SW 1271 (cell line): ENCODE data around the gene SMG9.
A peak's percentile ranks its signal among the peaks of the same experiment; 100 is the strongest.
"Not testable (repeated sequence)": the region's sequence is repeated elsewhere in the genome, so short reads cannot be mapped to it uniquely, and the experiment has no call there.

Experiments
- DNase-seq, 2 experiments: peaks; one replicate each; lab custom pipeline; 2025; lab: John Stamatoyannopoulos, UW

SMG9 gene

DNA sequence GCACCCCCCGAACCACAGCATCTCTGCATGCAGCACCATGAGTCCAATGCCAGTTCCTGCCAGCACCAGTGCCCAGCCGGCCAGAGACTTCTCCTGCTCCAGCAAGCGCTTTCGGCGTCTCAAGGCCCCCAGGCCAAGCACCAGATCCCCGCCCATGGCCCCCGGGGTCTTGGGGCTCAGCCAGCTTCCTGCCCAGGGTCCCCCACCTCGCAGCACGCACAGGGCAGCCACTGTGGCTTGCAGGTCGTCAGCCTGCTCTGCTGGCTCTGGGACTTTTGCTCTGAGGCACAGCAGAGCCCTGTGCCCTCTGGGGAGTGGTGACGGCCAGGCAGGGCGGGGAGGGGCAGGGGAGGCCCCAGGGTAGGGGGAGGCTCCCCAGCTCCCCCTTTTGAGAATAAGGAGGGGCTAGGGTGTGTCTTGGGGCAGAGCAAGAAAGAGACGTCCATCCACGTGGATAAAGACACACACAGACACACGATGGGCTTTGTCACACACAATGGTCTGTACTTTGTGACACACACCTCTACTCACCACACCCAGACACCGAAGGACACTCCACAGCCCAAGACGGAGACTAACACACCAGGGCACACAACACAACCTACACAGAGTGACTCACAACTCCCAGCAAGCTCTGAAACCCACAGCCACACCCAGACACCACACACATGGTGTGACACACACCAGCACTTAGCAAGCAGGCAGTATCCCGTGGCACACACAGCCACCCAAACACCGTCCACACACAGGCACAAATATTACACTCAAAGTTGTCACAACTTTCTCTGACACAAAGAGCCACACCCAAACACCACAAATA is 26.2 kb upstream of the SMG9 start, which contains the start of gene KCNN4:
Gene KCNN4, minus strand, starts transcription at position 268 of the 820 bp plus-strand sequence. Its CDS starts 112 bp downstream, at position 156.
- peak in 1 of 2 experiments; percentile 57 for DNase-seq

DNA sequence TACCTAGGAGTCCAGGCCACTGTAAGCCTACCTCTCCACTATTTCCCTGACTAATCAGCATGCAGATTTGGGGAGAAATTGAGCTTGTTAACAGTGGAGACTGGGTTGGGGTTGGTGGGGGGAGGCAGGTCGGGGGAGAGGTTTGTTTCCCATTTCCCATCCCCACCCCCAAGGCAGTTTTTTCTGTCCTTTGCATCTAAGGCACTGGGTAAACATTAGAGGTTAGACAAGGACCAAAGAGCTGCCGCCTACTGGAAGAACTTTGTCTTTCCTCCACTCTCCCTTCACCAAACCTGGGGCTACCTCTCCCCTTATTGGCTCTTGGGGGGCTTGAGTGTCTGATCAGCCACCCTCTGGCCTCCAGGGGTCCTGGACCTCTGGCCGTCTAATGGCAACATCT is 25.1 kb upstream of the SMG9 start:
- no peak for DNase-seq

DNA sequence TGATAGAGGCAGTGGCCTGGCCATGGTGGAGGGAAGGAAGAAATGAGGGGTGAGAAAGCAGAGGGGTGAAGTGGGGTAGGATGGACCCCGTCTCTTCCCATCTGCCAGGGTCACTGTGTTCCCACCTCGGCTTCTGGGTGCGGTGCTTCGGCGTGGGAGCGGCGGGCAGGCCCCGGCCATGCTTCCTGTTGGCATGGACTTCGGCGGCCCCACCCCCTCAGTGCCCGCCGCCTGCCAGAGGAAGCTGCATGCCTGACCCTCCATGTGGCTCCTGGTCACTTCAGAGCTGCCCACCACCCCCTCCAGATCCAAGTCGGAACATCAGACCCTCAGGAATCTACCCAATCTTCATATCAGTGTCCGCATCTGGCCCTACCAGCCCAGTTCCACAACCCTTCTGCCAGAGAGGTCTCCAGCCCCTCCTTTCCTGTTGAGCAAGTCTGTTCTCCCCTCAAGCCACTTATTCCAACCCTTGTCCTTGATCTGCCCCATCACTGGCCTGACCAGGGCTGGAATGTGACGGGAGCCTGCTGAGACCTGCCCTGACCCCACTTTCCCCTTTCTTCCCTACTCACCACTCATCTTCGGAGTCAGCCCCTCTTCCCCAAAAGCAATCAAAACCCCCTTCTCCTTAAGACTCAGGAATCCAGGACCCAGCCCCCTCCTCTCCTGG is 24.5 kb upstream of the SMG9 start:
- no peak for DNase-seq

DNA sequence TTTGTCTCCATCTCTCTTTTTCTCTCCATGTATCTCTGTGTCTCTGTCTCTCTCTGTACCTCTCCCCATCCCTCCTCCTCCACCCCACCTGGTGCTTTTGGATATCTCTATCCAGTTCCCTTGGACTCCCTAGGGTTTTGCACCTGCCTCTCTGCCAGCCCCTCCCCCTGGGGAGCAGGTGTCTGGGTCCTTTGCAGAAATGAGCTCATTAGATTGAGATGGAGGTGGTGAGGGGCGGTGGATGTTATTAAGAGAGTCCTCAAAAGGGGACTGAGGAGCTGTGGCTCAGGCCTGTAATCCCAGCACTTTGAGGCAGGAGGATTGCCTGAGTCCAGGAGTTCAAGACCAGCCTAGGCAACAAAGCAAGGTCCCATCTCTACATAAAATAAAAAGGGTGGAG is 23.9 kb upstream of the SMG9 start:
- DNase-seq = no peak

DNA sequence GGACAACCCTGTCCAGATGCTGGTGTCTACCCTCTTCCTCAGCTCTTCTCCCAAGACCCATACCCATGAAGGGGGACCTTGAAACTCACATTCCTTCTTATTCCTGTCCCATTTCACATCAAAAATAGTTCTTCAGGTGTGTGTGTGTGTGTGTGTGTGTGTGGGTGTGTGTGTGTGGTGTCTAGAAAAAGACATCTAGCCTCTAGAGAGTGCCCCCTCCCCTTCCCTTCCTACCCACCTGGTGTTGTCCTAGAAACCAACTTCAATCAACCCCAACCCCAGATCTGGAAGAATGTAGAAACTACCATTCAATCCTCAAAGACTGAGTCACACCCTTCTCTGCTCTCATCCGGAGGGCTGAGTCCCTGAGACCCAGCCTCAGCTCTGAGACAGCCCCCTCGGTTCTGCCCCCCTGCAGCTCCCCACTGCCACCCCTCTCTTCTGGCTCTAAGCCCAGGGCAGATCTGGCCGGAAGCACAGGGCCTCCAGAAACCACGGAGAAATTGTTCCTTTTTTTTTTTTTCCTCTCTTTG is 22.5 kb upstream of the SMG9 start:
- DNase-seq = peak in 1 of 2 experiments; percentile 16

DNA sequence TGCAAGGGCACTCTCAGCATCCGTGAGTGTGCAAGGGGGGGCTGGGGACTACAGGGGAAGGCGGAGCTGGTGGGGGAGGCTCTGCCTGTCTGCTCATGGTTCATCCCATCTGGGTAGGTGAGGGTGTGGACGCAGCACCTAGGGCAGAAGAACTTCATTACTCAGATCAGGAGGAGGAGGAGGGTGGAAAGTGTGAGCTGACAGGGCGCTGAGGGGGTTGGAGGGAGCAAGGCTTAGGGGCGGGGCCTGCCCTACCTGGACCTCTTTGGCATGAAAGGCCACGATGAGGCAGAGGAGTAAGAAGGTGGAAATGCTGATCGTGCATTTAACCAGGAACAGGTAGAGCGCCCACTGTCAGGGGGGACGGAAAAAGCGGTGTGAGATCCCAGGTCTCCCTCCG is 21.5 kb upstream of the SMG9 start:
- DNase-seq = no peak

DNA sequence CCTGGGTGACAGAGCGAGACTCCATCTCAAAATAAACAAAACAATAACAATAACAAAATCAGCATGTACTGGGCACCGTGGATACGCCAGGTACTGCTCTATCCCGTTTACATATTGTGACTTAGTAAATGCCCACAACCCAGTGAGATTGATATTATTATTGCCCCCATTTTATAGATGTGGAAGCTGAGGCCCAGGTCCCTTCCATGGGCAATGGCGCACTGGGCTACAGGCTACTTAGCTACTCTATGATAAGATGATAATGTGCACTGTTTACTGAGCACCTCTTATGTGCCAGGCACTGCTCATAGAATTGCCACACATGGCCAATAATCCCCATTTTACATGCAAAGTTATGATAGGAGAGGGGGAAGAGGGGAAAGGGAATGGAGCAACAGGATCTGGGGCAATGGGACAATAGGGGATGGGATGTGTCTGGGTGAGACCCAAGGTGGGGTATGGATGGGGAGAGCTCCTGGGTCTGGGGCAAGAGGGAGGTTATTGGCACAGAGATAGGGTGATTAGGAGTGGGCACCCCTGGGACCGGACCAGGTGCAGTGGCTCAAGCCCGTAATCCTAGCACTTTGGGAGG is 20.6 kb upstream of the SMG9 start:
- no peak for DNase-seq

DNA sequence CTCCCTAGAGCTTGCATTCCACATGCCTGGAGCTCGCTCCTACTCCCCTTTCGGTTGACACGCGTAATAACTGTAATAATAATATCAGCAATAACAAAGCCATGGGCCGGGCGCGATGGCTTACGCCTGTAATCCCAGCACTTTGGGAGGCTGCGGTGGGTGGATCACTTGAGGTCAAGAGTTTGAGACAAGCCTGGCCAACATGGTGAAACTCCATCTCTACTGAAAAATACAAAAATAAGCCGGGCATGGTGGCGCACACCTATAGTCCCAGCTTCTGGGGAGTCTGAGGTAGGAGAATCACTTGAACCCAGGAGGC is 20.1 kb upstream of the SMG9 start:
- DNase-seq = not testable (repeated sequence)

DNA sequence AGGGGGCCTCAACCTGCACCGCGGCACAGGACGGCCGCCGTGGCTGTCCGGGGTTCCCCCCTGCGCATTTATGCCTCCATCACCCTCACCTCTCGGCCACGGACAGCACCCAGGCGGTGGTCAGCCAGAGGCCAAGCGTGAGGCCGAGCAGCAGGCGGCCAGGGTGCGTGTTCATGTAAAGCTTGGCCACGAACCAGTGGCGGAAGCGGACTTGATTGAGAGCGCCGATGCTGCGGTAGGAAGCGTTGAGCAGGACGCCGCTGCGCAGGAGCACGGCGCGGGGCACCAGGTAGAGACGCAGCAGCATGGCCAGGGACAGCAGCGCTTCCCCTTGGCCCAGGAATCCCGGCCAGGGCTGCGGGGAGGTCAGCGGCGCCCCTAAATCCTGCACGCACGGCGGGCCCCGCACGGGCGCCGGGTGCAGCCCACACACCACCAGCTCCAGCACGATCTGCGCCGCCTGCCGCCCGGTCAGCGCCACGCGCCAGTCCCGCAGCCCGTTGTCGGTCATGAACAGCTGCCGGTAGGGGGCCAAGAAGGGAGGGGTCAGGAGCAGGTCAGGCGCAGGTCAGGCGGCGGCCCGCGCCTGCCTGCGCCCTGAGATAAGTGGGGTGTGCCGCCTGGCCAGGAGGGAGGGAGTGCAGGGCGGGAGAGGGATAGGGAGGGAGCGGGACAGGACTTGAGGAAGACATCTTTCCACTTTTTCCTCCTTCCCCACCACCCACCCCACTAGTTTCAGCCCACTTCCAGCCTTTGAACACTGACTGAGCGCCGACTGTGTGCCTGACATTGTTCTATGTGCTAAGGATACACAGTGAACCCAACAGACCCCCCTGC is 19.6 kb upstream of the SMG9 start:
- no peak for DNase-seq

DNA sequence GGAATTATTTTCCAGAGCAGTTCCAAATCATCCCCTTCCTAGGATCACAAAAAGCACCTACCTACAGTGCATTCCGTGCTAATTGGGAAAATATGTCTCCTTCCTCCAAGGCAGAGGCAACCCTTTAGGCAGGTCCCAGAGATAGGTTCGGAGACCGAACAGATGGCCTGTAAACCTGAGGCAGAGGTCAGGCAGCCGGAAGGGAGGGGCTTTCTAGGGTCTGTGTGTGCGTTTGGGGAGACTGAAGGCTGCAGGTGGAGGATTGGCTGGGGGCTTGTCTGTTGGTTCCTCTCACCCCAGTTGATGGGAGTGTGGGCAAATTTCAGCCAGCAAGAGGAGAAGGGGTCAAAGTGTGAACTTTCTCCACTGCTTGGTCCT is 19.0 kb upstream of the SMG9 start:
- no peak for DNase-seq

DNA sequence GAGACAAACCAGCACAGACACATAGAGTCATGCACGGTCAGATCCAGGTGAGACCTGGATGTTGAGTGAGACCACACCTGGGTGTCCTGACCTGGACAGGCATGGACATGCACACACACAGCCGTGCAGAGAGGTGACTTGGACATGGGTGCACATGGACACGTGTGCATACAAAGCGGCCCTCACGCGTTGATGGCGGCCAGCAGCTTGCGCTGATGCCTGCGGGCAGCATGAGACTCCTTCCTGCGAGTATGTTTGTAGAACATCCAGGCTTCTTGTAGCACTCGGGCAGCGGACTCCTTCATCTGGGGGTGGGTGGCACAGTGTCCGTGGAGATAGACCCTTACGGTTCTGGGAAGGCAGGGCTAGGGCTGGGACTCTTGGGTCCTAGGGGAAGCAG is 14.5 kb upstream of the SMG9 start:
- DNase-seq = no peak

DNA sequence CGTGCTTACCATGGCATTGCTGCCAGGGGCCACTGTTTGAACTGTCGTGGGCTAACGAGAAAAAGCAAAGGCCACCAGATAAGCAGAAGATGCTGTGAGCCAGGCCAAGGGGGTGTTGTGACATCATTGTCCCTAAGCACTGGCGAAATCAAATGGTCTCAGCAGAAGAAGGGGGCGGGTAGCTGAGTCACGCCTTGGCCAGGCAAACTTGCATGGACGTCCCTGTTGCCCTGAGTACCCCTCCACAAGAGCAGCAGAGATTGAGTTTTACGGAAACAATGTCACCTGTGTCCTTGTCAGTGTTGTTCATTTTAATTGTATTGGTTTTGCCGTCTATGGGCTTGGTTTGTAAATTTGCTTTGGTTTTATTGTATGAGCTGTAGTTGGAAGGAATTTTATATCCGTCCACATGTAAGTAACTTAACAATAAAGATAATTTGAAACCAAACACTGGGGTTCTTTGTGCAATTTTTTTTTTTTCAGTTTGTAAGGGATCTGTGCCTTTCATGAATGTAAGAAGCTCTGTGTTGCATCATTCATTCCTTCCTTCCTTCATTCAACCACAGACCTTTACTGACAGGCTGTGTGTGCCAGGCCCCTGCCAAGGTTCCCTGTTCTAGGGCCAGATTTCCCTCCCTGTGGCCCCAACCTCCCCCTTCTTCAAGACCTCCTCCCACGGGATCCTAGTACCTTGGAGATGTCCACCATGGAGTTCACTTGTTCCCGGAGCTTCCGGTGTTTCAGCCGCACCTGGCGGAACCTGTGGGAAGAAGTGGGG is 13.7 kb upstream of the SMG9 start:
- no peak for DNase-seq

DNA sequence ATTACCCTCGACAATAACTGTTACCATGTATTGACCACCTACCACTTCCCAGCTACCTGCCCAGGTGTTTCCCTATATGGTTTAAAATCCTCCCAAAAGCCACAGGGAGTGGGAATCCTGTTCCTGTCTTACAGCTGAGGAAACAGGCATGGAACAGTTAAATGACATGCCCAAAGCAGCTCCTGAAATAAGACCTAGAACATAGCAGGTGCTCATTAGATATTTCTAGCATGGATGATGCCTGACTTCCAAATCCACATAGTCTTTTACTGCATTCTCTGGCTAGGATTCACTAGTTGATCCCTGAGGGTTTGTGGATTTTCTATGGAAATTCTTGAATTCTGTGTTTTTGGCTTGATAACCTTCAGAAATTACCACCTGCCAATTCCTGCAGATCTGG is 13.1 kb upstream of the SMG9 start:
- no peak for DNase-seq

DNA sequence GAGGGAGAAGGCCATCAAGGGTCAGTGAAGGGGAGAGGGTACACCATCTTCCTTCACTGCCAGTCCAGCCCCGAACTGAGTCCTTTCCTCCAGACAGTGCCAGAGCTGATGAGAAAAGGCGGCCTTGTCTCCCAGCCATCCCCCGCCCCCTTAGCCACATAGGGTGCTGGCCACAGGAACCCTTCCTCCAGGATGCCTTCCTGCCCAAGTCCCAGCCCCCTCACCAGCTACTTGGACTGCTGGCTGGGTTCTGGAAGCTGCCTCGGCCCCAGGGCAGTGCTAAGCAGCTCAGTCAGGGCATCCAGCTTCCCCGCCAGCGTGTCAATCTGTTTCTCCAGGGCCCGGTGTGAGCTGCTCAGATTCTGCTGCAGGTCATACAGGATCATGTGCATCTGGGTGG is 12.6 kb upstream of the SMG9 start:
- DNase-seq = no peak

DNA sequence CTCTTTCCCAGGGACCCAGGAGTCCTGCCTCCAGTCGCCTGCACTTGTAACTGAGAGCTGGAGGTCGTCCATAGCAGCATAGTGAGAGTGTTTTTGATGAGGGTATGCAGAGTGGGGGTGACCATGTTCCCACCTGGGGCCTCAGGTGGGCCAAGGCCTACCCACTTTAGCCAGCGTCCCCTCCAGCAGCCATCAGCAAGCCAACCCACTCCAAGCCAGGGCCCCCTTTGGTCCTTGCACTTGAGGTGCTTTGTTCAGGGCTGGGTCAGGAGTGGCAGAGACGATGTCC is 11.9 kb upstream of the SMG9 start:
- DNase-seq = no peak

DNA sequence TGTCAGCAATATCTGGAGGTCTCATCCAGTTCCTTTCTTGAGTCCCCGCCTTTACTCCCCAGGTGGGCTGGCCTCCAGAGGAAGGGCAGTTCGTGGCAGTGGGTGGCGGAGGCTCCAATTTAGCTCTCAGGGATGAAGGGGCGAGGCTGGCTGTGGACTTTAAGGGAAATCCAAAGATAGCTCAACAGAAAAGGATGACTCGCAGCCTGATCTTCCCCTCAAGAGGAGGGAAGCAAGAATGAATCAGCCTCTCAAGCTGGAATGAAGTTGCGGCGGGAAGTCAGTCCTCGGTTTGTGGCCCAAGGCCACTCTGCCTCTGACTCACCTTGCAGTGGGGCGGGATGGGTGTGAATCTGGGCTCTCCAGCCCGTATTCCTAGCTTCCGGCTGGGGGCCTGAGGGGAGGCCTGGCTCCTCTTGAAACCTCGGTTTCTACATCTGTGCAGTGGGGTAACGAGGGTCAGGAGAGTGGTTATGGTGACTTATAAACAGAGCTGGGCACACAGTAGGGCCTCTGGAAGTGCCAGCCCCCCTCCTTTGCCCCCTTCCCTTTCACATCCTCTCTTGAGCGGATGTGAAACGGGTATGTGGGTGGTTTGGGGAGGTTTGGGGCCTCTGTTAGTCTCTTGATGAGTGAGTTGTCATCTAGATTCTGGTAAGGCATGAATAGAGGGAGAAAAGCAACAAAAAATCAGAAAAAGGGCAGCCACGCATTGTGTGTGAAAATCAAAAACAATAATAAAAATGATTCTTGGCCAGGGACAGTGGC is 10.5 kb upstream of the SMG9 start:
- peak; percentile 85 to 92 for DNase-seq

DNA sequence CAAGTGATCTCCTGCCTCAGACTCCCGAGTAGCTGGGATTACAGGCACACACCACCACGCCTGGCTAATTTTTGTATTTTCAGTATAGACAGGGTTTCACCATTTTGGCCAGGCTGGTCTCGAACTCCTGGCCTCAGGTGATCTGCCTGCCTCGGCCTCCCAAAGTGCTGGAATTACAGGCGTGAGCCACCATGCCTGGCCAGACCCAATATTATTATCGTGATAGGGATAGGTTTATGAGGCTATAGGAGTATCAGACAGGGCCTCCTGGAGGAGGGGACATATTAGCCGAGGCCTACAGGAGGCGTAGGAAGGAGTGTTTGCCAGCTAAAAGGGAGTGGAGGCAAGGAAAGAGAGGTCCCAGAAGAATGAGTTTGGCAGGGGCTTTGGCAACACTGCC is 9.9 kb upstream of the SMG9 start:
- not testable (repeated sequence) for DNase-seq

DNA sequence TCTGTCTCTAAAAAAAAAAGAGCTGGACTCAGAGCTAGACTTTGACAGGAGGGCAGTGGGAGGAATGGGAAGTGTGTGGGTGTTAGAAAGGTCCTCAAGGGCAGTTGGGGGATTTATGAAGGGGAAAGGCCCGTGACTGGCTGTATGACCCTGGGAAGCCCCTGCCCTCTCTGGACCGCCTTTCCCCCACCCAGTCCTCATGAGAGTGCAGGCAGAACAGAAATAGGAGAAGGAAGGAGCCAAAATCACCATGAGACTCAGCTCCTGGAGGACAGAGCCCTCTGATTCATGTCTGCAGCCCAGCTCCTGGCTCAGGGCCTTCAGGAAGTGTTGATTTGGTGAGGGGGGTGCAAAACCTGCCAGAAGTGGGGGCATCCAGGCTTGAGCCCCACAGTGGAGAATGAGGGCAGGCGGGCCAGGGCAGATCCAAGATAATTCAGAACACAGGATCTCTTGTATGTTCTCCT is 8.7 kb upstream of the SMG9 start:
- DNase-seq = no peak

DNA sequence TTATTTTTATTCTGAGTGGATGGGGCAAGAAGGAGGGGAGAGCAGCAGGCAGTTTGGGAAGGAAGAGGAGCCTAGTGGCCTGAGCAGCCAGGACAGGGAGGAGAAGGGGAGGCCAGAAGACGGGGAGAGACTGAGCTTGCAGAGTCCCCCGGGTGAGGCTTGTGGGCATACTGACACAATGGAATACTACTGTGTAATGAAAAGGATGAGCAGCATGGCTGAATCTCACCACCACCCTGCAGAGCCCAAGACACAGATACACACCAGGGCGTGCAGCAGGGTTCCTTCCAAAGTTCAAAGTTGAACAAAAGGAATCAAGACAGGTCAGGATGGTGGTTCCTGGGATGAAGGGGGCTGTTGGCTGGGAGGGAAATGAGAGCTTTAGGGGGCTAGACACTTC is 8.1 kb upstream of the SMG9 start:
- no peak for DNase-seq

DNA sequence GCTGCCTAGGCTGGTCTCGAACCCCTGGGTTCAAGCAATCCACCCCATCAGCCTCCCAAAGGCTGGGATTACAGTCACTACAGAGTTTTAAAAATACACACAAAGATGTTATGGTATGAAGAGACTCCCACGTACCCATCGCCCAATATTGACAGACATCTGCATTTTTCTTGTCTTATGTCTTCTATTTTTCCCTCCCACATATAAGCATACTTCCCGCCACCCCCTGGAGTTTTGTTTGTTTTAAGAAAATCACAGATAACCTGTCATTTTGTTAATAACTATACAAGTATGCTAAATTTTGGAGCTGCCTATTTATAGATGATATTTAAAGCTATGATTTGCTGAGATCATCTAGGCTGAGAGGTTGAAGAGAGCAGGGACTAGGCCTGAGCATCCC is 6.2 kb upstream of the SMG9 start:
- no peak for DNase-seq

DNA sequence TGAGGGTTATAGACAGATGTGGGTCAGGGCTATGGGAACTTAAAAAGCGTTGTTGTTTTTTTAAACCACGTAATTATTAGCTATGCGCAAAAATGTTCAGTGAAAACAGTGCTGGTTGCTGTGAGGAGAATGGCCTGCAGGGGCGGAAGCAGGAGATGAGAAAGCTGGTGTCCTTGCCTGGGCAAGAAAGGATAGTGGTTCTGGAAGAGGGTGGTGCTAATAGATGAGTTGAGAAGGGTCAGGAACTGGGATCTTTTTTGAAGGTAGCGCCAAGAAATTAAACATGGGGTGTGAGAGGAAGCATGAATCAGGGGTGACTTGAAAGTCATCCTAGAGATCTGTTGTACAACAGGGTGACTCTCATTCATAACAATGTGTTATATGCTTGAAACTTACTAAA is 4.8 kb upstream of the SMG9 start:
- DNase-seq = peak; percentile 65 to 81
